Left ventricle myocardium inferior (tissue), 1 donor: Measurements from ENCODE around the gene FNIP1. TPM values are rescaled to one million over a fixed set of nuclear protein-coding genes. Genes with fewer than 3 reads are reported as not detected.
"Not testable (repeated sequence)": the region's sequence is repeated elsewhere in the genome, so short reads cannot be mapped to it uniquely, and the experiment has no call there.

ENCODE experiments used
- DNase-seq: peaks from one replicate; pipeline ENCODE4 v3.0.0-alpha.2; 2020
- H3K27ac ChIP-seq: fragments of 200-600 bp; replicated peaks from 2 replicates; pipeline ENCODE4 v1.8.0; 2021
- H3K27me3 ChIP-seq: fragments of 200-600 bp; 2 replicates; pipeline ENCODE4 v1.8.0; 2021; ENCODE audit warnings: low read depth
- H3K36me3 ChIP-seq: fragments of 200-600 bp; 2 replicates; pipeline ENCODE4 v1.8.0; 2021
- H3K4me1 ChIP-seq: fragments of 200-600 bp; 2 replicates; pipeline ENCODE4 v1.8.0; 2021
- H3K4me3 ChIP-seq: fragments of 200-600 bp; 2 replicates; pipeline ENCODE4 v1.8.0; 2021; ENCODE audit warnings: mild to moderate bottlenecking, moderate library complexity
- H3K9me3 ChIP-seq: fragments of 200-600 bp; replicated peaks from 2 replicates; pipeline ENCODE4 v1.8.0; 2021
- CTCF ChIP-seq: fragments of 200-600 bp; IDR thresholded peaks from 2 replicates; pipeline ENCODE4 v1.8.0; 2021; ENCODE audit warnings: antibody characterized with exemption, mild to moderate bottlenecking, borderline replicate concordance
- intact Hi-C: fragments of 100-400 bp; cut with micrococcal nuclease; formaldehyde crosslinking; loops from one replicate; pipeline ENCODE4 v1.11.0; 2022
- total RNA-seq: library from RNA; stranded (reverse); fragmentation: NEBNext Ultra II Directional; extraction: Animal tissue kit (Norgen Biotek cat#: 25700); gene quantifications from one replicate; pipeline ENCODE4 v1.2.1, GENCODE V29; 2021
- donor health status: DM: no; HTN: yes; CAD: no; lungs with severe emphysema.

FNIP1 gene
- total RNA-seq, 1 donor from 2014 or later, result 30.6 TPM

DNA sequence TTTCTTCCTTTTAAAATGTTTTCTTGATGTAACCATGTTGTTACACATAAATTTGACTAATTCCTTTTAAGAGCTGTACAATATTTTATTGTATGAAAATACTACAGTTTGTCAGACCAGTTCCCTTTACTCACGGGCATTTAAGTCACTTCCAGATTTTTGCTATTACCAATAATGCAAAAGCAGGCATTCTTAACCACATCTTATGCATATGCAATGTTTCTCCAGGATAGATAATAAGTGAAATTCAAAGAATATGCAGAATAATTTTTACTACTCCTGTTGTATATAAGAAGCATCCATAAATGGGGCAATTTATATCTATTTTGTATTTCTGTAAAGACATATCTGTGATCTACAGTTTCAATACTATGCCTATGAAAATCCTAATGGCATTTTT lies 77.3 kb downstream of the FNIP1 start:
- Histone ChIP-seq H3K9me3 (peaks cover 22% of the 10 kb centered on the region), H3K4me3 (no peak overlapping the region), H3K4me1 (peaks cover 25% of the 10 kb centered on the region), H3K27ac (no peak overlapping the region), H3K27me3 (no peaks in the 10 kb centered on the region), H3K36me3 (peaks cover 44% of the 10 kb centered on the region)
- no peak for TF ChIP-seq CTCF
- DNase-seq, result no peak
- intact Hi-C loops, result no loop called here

- H3K36me3 ChIP-seq, result peaks cover 54% of the 10 kb centered on the region
- intact Hi-C loops, result no loop called here
- TF ChIP-seq CTCF, result no peak
Observed at GRCh38 chr5:131718487-131719014, 78.3 kb downstream of the FNIP1 start.

DNA sequence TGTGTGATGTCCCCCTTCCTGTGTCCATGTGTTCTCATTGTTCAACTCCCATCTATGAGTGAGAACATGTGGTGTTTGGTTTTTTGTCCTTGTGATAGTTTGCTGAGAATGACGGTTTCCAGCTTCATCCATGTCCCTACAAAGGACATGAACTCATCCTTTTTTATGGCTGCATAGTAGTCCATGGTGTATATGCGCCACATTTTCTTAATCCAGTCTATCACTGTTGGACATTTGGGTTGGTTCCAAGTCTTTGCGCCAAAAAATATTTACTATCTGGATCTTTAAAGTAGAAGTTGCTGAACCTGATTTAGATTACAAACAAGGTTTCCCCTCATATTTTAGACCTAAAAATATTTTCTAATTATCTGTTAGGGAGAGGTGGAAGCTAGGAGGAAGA lies 79.7 kb downstream of the FNIP1 start:
- H3K9me3 ChIP-seq, result peaks cover 22% of the 10 kb centered on the region
- H3K27ac ChIP-seq, H3K27me3 ChIP-seq, DNase-seq, H3K4me3 ChIP-seq, intact Hi-C loops: not testable (repeated sequence)
- peaks cover 54% of the 10 kb centered on the region for H3K36me3 ChIP-seq
- peaks cover 16% of the 10 kb centered on the region for H3K4me1 ChIP-seq

More at GRCh38 chr5:131718487-131719014, 78.3 kb downstream of the FNIP1 start:
- Histone ChIP-seq H3K27me3 (no peaks in the 10 kb centered on the region), H3K4me3 (no peak overlapping the region), H3K9me3 (peaks cover 22% of the 10 kb centered on the region), H3K4me1 (peaks cover 25% of the 10 kb centered on the region), H3K27ac (no peak overlapping the region)
- no peak for DNase-seq

GRCh38 chr5:131716650-131717049 lies 80.2 kb downstream of the FNIP1 start:
- intact Hi-C loops, result no loop called here
- Histone ChIP-seq H3K27ac (no peak overlapping the region), H3K4me3 (no peak overlapping the region), H3K36me3 (peaks cover 54% of the 10 kb centered on the region), H3K9me3 (peaks cover 22% of the 10 kb centered on the region), H3K4me1 (peaks cover 12% of the 10 kb centered on the region), H3K27me3 (no peaks in the 10 kb centered on the region)
- no peak for TF ChIP-seq CTCF
- no peak for DNase-seq

- no peak overlapping the region for H3K27ac ChIP-seq
- H3K4me1 ChIP-seq, result peaks cover 15% of the 10 kb centered on the region
- intact Hi-C loops, result no loop called here
Observed at GRCh38 chr5:131710391-131710790, 86.4 kb downstream of the FNIP1 start.

DNA sequence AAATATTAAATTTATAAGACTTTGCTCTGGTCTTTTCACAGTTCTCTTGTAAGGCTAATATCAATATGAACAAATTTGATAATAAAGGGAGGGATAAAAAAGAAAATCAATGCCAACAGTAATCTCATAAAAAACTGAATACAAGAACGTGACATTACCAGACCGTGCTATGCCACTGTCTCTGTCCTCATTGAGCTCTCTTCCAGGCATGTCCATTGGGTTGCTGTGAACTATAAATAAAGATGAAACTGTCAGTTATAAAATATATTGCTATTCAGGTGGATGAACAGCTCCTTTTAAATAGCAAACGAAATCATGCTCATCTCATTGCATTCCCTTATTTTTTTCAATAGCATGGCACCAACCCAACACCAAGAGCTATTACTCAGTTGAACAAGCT lies 87.8 kb downstream of the FNIP1 start:
- TF ChIP-seq CTCF, result no peak
- H3K27me3 ChIP-seq, result no peaks in the 10 kb centered on the region
- peaks cover 15% of the 10 kb centered on the region for H3K4me1 ChIP-seq
- intact Hi-C loops, result no loop called here
- no peak overlapping the region for H3K27ac ChIP-seq
- no peak for DNase-seq
- H3K4me3 ChIP-seq, result no peak overlapping the region
- no peaks in the 10 kb centered on the region for H3K9me3 ChIP-seq
- peaks cover 47% of the 10 kb centered on the region for H3K36me3 ChIP-seq

More at GRCh38 chr5:131710391-131710790, 86.4 kb downstream of the FNIP1 start:
- Histone ChIP-seq H3K4me3 (no peak overlapping the region), H3K27me3 (no peaks in the 10 kb centered on the region), H3K36me3 (peaks cover 46% of the 10 kb centered on the region), H3K9me3 (no peaks in the 10 kb centered on the region)
- no peak for TF ChIP-seq CTCF
- DNase-seq, result no peak
